EL (cell line): ENCODE data around the gene LRIT1.

Source experiments
- DNase-seq: peaks from one replicate; pipeline ENCODE4 v3.0.0-alpha.2; 2016

LRIT1 gene

DNA sequence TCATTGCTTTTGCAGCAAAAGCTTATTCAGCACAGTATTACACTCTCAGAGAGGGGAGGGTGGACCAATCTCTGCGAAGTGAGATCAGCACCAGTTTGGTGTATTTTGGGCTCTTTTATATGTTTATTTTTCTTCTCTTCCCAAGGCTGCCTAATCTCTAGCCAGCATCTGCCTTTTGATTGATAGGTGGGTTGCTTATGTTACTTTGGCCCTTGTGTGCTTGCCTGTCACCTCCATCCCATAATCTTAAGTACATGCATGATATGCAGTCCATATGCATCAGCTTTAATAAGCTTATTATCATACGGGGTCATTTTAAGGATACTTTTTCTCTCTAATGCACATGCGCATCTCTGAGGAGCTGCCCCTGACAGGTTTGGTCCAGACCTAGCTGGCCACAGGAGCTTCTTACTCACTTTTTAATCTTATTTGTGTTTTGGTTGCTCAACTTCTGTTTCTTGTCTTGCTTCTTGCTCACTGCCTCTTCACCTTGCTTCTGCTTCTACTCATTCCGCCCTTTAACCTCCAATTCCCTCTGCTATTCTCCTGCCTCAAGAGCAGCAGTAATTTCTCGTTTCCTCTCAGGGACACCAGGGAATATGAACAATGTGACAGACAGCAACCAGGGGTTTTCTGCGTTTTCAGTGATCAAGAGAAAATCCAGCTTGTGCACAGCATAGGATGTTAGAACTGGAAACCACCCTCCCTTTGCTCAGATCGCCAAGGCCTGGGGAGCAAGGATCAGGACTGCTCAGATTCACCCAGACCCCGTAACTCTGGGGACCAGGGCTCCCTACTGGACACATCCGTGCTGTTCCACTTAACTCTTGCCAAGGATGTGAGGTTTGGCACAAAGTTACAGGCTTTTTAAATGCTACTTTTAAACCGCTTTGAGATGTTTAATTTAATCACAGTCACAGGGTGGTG, 13.5 kb upstream of the LRIT1 start:
- DNase-seq: no peak

DNA sequence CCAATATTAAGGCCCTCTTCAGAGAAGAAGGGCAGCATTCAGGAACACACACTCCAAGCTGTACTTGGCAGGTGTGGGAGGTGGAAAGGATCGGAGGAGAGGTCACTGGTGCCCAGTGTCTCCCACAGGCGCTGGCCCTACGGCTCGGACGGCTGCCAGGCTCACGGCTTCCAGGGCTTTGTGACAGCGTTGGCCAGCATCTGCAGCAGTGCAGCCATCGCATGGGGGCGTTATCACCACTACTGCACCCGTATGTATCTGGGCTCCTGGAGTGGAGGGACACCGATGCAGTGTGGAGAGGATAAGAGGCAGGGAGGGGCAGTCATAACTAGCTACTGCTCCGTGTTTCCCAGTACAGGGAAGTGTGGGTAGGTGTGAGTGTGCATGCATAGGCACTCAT, 7.4 kb upstream of the LRIT1 start:
- DNase-seq: no peak

DNA sequence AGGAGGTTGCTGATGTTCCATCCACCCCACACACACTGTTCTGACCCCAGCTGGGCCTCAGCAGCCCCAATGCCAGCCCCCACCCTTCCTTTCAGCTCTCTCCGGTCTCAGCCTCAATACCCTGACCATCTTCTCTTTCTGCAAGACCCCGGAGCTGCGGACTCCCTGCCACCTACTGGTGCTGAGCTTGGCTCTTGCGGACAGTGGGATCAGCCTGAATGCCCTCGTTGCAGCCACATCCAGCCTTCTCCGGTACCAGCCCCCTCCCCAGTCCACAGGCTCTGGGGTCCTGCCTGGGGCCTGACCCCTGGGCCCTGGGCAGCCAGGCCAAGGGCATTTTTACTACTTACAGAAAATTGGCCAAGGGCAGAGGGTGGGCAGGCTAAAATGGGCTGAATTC, 6.2 kb upstream of the LRIT1 start:
- DNase-seq: no peak

DNA sequence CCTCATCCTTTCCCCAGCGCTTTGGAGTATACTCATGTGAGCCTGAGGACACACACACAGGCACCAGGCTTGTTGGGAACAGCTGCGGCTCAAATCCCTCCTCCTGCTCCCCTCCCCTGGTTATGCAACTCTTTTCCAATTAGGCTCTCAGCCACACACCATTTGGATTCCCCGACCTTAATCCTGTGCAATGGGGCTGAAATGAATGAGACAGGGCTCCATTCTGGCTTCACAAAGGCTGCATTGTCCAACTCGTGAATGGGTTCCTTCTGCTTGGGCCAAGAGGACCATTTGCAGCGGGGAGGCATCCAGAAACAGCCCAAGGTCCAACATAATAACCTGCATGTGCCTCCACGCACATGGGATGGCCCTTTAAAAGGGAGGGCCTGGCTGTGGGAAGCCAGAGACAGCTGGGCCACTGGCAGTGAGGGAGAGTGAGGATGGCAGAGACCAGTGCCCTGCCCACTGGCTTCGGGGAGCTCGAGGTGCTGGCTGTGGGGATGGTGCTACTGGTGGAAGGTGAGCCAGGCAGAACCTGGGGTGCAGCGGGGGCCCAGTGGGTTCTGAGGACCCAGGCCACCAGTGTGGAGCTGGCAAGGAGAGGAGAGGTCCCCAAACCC, 3.4 kb upstream of the LRIT1 start, which contains the start of gene RGR:
Gene RGR, plus strand, starts transcription at position 403 of the 620 bp plus-strand sequence. Its CDS starts 38 bp downstream, at position 441.
- DNase-seq: no peak

DNA sequence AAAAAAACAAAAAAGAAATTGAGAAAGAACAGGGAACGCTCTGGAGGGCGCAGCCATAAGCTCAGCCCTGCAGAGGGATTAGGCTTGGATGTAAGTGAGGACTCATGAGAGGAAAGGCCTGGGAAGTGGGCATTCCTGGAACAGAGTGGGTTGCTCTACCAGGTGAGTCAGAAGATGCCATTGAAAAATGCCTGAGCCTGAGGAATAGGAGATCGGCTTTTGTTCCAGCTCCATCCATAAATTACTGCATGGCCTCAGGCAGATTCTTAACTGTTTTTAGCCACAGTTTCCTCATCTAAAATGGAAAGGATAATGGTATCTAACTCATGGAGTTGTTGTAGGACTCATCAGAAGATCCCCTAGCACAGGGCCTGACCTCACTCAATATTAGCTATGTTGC, 2.4 kb upstream of the LRIT1 start:
- no peak for DNase-seq

DNA sequence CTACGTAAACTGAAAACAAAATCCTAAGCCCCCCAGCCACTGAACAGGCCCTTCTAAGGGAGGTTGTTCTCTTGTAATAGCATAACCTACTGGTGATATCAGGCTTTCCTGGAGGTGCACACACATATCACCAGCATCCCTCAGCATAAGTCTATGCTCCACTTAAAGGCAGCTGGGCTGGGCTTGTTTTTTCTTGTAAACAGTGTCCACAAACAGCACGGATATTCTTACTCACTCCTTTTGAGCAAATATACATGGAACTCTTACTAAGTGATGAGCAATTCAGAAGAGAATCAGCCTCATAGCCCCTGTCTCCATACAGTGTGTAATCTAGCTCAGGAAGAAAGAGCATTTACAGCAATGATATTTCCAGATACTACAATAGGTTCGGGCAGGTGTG, 2.4 kb downstream of the LRIT1 start:
- no peak for DNase-seq

DNA sequence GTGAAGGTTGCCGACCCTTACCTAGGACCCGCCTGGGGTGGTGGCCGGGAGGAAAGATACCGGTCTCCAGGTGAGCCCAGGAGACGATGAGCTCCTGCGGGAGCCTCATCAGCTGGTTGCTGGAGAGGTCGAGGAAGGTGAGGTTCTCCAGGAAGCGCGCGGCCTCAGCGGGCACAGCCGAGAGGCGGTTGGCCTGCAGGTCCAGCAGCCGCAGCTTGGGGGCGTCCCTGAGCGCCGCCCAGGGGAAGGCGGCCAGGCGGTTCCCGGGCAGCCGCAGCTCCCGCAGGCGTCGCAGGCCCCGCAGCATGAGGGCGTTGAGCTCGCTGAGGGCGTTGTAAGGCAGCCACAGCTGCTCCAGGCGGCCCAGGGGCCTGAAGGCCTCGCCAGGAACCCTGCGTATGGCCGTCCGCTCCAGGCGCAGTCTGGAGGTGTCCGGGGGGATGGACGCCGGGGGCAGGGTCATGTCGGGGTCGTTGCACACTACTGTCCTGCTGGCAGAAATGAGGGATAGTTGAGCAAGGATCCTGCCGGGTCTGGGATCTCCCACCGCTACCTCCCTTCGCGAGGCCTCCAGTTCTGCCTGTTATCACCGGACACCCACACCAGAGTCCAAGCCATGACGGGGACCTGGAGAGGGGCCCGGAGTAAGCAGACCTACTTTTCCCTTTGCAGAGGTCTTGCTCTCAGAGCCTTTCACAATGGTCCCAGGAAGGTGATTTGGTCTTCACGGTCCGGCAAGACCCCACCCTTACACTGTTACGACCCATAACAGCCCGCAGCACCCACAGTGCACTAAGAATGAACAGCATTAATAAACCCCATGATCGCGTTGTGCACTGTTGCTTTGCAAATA, 3.9 kb downstream of the LRIT1 start:
- no peak for DNase-seq

DNA sequence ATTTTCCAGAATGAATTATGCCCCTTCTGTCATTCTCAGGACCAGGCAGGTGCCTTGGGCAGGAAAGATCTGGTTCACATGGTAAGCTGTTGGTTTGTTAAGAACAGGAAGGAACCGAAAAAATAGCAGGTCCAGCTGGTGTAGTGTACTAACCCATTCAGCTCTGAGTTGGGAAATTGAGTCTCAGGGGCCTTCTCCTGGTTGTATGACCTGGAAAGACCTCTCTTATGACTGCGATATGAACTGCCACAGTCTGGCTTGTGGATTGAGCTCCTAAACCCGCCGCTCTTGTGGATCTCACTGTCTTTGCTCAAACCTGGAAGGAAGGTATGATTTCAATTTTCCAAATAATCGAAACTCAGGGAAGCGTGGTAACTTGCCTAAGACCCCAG, 4.5 kb downstream of the LRIT1 start:
- DNase-seq: no peak

DNA sequence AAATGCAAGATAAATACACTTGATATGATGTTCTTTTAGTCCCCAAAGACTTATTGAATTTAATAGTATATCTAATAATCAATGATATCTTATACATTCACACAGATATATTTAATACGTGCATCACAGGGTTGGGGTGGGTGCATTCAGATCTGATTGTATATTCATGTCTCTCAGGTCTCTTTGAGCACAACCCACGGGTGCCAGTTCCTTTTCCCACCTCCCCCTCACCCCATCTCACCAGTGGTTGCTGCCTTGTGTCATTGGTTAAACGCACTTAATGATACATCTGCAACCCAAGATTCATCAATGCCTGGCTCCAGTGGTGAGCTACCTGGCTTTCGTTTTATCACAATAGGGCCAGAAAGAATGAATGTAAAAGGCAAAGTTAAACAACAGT, 6.2 kb downstream of the LRIT1 start:
- DNase-seq: no peak

DNA sequence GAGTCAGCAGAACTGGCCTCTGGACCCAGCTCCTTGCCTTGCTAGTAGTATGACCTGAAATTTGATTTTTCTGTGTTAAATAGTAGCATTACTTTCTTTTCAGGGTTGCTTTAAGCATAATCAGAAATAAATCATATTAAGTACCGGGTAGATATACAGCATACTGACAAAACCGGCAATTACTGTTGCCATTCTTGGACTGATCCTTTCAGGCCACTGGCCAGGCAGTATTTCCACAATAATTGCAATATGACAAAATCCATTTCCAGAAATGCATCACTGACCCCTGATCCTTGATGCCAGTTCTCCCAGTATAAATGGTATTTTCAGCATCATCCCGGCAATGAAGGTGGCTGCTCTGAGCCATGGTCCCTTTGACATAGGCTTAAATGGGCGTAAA, 6.9 kb downstream of the LRIT1 start:
- DNase-seq: no peak

DNA sequence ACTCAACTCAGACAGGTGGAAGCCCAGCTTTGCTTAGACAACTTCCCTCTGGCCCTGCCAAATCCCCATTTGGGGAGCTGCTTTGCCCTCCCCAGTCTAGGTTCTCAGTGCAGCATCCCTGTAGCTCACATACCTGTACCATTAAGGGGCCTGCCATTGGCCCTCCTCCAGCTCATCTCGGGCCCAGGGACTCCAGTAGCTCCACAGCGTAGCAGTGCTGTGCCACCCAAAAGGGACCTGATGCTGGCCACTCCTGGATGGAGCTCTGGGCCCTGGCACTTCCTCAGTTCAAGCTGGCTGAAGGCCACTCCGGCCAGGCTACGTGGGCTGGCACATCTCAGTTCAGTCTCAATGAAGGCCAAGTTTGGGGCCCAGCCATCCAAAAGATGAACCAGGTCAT, 7.4 kb downstream of the LRIT1 start:
- no peak for DNase-seq

DNA sequence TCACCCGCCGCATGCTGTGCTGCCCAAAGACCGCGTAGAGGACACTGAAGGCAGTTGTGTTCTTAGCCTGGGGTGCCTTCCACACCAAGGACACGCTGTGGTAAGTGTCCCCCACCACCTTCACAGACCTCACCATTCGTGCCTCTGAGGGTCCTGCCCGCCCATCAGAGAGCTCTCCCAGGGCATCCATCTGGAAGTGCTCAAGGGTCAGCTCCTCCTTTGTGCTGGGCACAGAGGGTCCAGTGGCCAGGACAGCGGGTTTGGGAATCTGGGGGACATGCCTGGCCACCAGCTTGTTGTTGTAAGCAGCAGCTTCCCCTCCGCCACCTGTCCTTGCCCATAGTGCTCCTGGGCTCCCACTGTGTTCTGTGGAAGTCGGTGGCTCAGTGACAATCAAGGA, 9.0 kb downstream of the LRIT1 start:
- no peak for DNase-seq

DNA sequence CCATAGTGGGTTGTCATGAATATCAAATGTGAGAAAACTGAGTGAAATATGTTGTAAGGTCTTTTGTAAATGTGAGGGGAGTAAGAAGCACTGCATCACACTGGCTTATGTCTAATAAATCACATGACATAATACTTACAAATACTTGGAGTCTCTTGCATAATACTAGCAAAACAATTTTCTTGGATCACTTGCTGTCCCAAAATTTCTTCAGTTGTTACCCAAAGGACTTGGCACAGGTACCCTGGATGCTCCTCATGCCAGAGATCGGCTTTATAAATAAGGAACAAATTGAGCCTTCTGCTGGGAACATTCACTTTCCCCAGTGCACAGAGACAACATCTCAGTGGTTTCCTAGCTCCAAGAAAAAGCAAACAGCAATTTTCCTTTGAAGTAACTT, 11.0 kb downstream of the LRIT1 start:
- DNase-seq: no peak

DNA sequence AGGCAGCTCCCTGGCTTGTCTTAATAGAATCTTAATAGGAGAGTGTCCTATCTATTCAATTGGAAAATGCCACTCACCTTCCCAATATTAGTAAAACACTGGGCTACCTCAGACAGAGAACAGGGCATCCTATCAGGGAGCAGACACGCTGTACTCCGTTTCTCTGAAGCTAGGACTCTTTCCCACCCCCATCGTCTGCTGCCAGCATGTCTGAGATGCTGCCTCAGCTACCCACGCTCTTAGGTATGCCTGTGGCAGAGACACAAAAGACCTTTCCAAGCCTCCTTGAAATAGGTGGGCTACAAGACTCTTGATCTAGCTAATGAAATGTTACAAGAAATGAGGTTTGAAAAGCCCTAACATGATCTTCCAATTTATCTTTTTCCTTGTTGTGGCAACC, 13.5 kb downstream of the LRIT1 start:
- DNase-seq: no peak

DNA sequence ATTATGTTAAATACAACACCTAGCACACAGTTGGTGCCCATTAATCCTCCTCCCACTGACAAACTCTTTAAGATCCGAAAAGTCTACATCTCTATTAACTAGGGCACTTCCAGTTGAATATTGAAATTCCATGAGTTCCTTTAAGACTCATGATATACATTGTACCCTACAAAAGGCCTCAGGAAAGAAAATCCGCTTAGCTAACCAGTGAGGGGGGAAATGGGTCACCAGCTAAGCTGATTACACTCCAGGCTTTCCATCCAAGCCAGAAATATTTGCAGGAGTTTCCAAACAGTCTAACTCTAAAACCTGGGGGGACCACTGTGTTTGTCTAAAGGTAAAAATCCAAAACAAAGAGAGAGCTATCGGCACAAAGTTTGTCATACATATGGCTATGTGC, 14.7 kb downstream of the LRIT1 start:
- DNase-seq: no peak

DNA sequence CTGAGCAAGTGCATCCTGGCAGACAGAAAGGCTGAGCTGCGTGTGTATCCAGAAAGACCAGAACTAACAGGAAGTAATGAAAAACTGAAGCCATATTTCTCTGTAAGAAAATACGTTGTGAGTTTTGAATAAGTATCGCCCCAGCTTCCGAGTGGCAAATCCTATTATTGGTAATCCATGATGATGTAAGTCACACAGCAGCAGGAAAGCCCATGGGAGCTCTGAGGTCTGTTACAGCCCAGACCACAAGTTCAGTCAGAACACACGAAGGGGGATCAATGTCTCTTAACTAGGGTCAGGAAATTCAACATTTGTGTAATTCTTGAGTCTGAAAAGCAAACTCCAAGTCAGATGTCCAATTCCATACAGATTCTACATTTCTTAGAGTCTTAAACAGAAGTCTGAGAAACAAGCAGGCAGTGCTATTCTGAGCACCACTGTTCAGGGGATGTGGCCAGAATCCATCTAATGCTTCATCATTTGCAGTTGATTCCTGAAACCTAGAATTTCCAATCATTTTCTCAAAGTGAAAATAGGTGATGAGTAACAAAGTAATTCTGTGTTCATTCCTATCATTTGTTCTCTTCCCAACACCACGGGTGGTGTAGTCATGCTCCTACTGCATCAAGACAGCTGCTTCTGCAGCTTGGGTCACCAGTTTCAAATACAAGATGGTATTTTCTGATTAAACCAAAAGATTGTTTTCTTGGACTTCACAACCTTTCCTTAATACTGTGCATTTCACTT, 15.7 kb downstream of the LRIT1 start, which contains the start of gene LRIT2:
Gene LRIT2, minus strand, starts transcription at position 118 of the 747 bp plus-strand sequence. Its CDS starts 24 bp downstream, at position 94.
- no peak for DNase-seq

DNA sequence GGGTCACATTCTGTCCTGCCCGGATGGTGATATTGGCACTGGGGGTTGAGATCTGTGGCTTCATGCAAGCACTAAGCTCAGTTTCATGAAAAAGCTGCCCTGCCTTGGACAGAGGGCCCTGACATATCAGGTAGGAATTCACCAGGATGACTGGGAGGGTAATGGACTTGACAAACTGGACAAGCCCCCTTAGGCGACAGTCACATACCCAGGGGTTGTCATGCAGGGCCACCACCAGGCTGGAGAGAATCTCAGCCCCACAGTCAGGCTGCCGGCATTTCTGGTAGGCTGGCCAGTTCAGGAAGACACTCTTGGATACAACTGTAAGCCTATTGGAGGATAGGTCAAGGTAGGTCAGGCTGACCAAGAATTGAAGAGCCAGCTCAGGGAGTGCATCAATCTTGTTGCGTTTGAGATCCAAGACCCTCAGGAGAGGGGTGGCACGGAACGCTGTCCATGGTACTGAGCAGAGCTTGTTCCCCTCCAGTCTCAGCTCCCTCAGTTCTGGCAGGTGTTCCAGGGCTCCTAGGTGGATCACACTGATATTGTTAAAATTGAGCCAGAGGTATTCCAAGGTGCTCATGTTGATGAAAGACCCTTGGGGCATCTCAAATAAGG, 16.8 kb downstream of the LRIT1 start:
- no peak for DNase-seq

DNA sequence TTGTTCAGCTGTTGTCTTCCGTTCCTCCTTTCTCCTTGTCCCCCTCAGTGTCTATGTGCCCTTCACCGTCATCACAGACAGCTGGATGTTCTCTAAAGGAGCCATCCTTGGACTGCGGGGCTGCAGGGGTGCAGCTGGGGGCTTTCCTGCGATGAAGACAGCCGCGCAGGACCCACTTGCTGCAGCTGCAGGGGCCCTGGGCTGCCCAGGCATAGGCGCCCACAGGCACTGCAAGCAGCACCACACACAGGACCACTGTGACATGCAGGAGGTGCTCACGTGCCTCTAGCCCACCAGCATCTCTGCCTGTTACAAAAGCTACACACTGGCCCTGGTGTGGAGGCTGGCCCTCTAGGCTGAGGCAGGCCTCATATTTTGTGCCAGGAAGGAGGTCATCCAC, 19.4 kb downstream of the LRIT1 start:
- no peak for DNase-seq

DNA sequence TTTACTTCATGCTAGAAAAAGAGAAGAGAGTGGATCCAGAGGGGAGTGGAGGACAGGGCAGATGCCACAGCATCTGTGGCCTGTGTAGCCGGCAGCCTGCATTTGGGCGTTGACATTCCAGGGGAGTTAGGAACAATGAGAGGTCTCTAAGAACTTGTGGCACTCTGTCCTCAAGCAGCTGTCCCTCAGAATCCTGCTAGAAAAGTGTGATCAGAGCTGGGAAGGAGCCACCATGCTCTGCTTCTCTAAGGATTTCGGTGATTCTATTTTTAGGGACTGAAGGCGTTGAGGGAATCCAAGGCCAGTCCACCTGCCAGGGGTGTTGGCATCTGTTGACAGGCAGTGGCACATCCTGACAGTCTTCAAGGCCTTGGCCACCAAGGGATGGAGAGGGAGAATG, 23.6 kb downstream of the LRIT1 start:
- no peak for DNase-seq

DNA sequence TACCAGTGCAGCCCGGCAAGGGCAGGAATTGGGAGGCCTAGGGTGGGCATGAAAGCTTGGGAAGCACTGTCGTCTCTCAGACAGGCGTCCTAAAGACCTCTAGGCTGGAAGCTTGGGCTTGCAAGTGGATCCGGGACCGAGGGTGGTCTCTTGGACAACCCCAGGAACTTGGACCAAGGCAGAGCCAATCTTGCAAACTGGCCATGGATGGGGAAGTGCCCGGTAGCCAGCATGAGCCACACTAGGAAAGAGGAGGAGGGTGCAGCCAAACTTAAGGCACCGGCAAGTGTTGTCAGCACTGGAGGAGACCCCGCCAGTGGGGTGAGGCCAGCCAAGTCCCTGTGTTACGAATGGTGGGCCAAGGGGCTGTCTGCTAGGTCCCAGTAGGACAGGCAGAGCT, 24.5 kb downstream of the LRIT1 start:
- DNase-seq: no peak

DNA sequence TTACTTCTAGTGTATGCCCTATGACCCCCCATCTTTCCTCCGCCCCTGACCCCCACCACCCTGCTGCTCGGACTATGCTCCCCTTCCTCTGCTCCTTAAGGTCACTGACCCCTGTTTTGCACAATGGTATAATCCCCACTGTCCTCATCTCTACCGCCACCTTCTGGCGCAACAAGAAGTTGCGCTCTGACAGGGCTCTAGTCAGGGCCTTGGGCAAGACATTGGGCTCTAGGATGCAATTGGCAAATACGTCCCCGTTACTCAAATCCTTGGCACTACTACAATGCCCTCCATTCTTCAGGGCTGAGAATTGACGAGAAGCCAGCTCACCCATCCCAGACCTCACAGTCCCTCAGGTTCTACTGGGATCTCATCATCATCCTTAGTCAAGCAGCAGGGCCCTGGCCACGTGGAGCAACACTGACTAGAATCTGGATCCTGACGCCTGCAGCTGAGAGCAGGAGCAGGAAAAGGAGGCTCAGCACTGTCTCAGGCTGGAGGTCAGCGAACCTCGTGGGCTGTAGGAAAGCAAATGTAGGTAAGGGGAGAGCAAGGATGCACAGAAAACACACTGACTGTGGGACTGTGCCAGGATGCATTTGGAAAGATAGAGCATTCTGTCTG, 26.6 kb downstream of the LRIT1 start:
- DNase-seq: peak; percentile 11
